Kidney capillary endothelial cell (primary cell): ENCODE measurements around the gene KRT12.

Source experiments
- DNase-seq: peaks from one replicate; pipeline ENCODE4 v3.0.0-alpha.2; 2018; ENCODE audit warnings: low spot score

The KRT12 gene

DNA sequence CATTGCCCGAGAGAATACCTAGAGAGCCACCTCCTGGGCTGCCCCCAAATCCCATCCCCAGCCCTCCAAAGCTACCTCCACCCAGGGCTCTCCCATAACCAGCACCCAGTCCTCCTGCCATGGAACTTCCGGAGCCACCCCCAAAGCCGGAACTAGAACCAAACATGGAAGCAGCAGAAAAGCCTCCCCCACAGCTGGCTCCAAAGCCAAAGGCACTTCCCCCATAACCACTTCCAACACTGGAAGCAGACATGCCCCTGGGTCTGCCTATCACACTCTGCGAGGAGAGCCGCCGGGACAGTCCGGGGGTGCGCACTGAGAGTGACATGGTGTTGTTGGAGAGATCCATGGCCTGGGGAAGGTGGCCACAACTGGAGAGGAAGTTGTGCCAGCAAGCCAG lies at the start of gene KRT12:
TSS of gene KRT12 (minus strand) at position 386 of the 400 bp plus-strand sequence. CDS start at position 349, 37 bp downstream.
- DNase-seq = no peak

DNA sequence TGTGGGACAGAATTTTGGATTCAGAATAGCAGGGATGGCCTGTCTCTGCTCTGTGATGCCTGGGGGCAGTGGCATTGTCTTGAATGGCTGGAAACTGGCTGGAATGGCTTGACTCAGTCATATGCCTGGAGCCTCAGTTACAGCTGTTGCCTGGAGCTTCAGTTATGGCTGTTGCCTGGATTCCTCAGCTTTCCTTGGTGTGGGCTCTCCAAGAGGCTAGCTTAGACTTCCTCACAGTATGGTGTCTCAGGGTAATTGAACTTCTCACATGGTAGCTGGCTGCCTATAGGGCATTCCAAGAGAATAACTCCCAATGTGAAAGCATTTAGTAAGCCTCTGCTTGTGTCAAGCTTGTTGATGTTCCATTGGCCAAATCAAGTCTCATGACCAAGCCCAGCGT lies 49.3 kb upstream of the KRT12 start:
- no peak for DNase-seq

DNA sequence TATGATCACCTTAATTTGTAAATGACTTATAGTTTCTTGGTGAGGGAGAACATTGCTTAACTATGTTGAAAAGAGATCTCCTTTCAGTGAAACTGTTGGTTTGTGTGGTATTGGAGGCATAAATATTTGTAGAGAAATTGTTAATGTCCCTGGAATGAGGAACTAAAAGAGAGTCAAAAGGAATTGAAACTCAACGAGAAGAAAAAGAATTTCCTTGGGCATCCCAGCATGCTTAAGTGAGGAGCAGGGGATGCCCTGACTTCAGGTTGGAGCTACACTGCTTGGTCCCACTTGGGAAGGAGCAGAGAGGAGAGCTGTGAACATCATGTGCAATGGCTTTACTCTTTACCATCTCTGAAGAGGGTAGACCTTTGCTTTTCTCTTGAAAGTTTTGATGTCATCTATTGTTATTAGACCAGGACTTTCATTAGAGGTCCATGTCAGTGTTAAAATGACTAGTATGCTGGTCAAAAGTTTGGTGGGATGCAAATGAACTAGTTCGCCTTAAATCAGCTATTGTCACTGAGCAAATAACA lies 48.8 kb upstream of the KRT12 start:
- no peak for DNase-seq

DNA sequence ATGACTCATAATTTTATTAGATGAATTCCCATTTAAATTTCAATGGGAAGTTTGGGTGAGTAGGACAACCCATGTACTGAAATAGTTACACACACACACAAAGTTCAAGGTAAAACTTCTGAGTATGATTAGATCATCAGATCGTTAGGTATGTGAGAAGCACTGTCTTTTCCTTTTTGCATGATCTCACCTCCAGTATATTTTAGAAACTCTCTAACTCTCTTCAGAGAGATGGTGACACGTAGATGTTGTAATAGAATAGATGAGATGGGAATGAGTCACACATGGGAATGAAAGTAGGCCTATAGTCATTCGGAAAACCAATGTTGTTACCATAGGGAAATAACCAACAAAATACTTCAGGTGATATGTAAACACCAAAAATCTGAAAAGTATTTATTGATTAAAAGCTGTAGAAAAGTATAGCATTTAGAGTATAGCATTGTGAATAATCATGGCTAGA lies 48.2 kb upstream of the KRT12 start:
- DNase-seq = peak; percentile 86

DNA sequence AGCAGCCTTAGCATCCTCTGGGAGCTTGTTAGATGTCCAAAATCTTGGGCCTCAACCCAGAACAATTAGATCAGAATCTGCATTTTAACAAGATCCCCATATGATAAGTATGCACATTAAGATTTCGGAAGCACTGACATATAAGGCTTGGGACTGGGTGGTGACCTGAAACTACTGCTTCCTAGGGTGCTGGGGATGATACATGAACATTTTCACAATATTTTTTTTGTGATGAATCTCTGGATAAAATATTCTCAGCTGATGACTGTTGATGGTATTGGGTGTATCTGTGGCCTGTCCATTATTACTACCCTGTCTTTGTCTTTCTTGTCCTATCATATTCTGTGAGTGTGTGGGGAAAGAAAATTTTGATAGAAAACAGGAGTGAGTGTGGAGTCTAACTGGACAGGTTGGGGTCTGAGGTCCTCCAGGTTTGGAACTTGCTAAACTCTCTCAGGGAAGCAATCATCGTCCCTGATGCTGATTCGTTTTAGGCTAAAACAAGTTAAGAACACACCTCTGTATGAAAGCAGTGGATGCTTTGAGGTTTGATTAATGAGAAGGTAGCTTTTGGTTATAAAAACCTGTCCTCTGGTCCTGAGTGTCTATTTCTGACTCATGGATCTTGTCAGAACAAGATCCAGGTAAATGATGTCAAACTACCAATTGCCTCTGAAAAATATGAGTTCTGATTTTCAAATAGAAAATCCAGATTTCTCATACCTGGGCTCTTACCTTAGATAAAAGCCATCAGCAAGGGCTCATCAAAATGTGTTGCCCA lies 47.2 kb upstream of the KRT12 start:
- no peak for DNase-seq

DNA sequence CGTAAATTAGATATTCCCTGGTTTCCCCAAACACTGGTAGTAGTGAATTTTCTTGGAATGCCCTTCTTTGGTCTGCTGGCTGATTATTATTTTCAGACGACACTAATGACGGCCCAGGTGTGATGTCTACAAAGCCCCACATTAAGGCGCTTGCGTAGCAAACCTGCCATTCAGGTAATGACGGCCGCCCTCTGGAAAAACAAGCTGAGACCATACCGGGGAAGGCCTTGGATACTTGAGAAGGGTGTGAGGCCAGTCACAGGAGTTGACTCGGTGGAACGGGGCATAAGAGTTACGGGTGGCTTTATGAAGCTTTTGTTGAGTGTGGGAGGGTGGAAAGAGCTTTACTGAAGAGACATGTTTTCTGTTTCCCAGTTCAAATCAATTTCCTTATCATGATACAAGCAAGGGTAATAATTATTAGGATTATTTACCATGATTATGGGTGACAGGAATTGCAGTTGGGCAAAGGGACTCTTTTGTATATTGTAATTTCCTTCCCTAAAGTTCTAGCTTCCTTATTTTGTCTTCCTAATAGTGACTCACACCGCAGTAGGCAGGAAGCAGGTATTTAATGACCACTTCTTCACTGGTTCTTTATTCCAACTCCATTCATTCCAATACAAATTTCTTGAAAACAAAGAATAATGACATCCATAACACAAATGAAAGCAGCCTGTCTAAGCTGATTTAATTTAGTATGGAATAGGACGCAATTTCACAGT lies 45.6 kb upstream of the KRT12 start:
- DNase-seq = peak; percentile 40

DNA sequence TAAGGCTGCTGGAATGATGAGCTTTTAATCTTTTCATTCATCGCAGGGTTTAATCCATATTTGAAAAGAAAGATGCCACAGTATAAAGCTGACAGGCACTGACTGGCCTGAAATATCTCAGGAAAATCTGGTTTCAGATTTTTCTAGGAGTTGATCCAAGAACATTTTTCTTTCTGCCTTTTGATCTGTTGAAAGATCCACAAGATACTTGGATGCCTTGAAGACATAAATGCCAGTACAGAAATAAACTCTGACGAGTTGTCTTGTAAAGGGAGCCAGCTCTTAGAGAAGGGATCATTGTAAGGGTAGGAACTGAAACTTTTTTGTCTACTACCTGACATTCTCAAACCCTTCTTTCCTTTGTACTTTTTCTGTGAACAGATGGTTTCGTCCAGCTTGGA lies 43.4 kb upstream of the KRT12 start:
- DNase-seq = no peak

DNA sequence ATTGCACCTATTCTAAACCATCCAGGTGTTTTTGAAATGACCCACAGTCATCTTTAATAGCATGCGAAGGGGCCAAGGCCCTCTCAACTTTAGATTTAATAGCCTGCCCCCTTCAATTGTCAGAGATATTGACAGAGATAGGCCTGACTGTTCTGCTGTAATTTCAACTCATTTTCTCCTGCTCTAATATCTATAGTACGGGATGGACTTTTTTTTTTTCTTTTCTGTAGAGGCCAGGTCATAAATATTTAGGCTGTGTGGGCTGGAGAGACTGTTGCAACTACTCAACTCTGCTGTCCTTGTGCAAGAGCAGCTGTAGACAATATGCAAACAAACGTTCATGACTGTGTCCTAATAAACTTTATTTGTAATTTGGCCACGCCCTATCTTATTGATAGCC lies 42.7 kb upstream of the KRT12 start:
- no peak for DNase-seq

DNA sequence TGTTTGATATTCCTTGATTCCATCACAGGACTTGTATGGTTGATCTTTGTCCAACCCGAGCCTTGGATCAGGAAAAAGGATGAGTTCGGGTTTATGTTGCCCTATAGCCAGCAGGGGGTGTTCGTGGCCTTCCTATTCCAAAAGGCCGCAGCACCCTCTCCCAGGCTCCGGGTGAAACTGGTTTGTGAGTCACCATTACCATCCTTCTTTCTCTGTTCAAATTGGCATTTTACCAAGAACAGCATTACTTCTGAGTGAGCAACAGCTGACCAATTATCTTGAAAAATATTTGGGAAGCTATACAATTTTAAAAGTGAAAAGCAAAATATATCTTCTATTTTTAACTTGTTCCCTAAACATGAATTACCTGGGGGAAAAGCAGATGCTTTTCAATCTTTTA lies 42.3 kb upstream of the KRT12 start:
- DNase-seq = peak; percentile 94

DNA sequence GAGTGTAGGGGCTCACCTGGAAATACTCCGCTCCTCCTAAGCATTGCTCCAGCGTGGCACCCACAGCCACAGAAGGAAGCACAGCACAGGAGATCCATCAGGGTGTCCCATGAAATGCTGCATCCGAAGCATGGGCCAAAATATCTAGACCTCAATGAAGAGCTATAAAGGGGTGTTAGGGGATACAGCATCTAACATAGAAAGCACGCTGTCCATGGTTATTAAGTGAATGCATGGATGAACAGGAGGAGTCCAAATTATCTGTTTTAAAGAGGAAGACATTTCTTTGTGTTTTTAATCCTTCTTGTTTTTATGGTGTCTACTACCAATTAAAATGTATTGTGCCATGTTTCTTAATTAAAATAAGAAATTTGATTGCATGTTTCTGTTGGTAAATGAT lies 39.6 kb upstream of the KRT12 start:
- DNase-seq = no peak

DNA sequence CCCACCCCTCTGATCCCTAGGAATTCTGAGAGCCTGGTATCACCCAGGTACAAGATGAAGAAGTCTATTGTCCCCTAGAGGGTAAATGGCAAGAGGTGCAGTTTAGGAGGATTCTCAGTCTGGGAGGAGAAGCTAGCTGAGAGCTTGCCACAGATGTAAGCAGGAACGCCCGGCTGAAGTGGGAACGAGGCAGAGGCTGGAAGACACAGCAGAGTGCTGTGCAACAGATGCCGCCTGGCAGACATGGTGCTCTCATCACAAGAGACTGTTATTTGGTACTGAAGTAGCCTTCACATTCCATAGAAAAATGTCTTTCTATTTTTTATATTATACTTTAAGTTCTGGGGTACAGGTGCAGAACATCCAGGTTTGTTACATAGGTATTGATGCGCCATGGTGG lies 38.3 kb upstream of the KRT12 start:
- no peak for DNase-seq

DNA sequence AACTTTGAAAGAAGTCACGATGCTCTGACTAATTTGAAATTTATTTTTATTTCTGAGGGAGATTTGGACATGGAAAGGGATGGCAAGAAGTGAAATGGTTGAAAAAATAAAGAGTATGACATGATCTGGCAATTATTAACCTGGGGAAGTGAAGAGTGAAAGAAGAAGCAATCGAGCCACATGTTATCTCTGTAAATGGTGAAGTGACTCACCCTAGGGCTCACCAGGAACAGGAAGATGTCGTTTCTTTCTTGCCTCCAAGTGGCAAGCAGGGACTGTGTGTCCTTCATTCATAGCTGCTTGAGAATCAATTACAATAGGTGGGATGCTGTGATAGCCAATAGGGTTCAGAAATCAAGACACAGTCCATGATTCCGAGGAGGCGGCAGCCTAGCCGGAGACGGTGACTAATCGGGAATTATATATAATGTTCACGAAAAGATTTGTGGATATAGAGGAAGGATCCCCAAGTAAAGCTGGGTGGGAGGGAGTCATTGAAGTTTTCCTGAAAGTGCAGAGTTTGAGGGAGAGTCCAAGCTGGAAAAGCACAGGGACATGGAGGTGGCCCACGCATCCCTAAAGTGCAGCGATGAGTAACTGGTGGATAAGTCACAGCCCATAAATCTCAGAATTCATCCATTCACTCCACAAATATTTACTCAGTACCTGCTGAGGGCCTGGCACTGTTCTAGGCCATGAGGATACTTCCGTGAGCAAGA lies 36.3 kb upstream of the KRT12 start:
- no peak for DNase-seq

DNA sequence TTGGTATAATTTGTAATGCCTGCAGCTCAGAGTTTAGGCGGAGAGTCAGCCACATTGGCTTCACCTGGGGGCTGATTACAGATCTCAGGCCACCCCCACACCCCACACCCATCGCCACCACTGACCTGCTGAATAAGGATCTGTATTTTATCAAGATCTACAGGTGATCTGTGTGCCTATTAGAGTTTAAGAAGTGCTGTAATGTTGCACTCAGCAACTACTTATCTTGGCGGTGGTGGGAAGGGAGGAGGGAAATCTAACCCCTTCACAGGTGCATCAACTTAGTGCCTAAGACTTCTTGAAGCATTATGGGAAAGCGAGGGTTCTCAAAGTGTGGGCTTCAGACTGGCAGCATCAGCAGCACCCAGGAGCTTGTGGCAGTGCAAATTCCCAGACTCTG lies 35.5 kb upstream of the KRT12 start:
- no peak for DNase-seq

DNA sequence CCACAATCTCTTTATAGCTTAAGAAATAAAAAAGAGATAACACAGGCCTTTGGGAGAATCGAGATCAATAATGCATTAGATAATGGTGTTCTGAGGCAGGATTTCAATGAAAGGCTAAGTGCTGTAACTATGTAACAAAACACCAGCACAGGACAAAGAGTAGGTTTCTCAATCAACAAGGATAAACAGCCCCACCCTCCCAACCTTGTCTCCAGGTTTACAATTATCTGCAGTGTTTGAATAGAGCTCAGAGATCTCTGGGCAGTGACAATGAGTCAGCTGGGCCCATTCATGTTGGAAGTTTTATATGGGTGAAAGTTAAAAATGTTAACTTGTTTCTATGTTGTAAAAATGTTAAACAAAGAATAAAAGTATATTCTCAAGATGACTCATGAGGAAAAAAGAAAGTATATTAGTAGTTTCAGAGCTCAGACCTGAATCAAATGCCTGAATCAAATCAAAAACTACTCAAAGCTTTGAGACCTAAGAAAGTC lies 35.0 kb upstream of the KRT12 start:
- DNase-seq = no peak

DNA sequence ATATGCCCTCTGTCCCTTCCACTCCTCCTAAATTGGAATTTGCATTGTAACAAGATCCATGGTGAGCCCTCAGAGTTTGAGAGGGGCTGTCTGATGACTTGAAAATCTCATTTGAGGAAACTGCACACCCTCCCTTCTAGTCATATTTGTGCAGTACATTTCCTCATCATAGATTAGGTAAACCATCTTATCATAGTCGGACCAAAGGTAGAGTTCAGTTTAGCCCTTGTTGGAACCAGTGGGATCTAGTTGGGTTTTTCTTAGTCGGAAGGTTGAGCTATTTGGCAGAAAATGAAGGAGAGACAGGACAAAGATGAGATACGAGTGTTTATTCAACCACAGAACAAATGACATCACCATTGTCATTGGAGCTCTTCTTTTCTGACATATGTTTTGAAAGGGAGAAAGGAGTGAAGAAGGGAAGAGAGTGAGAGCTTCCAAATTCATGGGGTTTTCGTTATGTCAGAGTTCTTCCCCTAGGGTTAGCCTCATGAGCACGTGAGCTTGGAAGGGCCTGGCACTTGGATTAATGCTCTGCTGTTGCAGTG lies 33.9 kb upstream of the KRT12 start:
- no peak for DNase-seq

DNA sequence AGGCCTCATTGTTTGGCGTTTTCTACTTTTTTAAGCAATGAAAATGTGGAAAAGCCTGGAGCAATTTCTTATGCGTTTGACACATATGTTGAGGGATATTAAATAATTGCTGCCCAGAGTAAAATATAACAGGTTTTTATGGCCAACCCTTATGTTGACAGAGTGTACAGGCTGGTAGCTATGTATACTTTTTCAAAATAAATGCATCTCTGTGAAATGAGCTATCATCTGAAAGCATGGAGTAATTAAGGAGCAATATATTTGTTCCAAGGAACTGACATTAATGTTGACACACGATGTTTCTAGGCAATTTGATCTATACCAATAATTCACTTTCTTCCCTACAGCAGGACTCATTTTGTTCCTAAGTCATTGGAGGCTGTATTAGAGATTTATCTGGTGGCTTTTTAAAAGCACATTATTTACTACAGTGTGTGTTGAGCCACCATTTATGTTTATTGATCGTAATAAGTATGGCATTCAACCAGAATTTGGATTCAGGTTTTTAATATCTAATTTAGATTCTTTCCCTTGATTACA lies 30.0 kb upstream of the KRT12 start:
- DNase-seq = no peak

DNA sequence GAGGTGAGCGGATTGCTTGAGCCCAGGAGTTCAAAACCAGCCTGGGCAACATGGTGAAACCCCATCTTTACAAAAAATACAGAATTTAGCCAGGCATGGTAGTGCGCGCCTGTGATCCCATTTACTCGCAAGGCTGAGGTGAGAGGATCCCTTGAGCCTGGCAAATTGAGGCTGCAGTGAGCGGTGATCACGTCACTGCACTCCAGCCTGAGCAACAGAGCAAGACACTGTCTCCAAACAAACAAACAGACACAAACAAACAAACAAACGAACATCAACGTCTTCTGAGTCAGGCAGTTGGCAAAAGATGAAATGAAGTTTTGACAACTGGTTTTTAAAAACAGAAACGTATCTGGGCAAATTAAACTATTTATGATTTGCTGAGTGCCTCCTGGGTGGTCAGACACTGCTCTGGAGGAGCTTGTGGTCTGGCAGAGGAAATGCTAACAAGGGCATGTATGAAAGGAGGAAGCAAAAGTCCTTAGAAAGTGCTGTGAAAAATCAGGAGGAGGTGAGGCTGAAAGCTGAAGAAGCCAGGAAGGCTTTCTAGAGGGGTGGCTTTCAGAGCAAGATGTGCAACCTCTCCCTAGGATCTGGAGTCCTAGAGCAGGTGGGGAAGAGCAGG lies 28.2 kb upstream of the KRT12 start:
- no peak for DNase-seq

DNA sequence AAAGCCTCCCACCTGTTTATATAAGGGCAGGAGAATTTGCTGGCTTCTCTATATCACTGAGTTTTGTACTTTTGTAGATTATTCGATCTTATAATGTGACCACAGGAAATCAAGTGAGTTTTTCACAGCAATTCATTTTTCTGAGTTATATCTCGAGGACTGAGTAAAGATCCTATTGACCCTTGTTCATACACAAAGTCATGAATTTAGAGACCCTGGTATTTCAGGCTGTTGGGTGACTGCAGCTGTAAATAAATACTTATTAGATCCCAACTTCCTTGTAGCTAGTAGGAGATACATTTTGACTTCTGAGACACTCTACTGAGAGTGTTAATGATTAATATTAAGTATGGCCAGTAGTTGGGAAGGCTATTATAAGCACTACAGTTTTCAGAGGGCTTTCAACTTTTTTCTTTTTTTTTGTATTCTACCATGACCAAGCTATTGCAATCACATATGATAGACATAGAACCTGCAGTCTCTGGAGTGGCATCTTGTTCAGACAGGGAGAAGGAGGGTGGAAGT lies 21.2 kb upstream of the KRT12 start:
- DNase-seq = no peak

DNA sequence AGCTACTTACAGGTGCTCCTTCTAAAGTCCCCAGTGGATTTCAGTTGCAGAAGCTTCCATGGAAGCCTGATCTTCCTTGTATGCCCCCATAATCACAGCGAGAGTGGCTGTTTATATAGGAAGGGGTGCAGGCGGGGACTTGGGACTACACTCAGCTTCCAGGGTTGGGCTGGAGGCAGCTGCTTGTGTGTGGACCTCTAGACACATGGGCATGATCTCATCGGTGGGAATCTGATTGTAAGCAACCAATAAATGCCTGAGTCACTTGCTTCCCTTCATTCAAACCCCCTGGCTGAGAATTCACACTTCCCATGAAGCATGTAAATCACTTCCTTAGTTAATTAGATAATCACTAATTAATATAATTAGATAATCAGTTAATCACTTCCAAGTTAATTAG lies 19.1 kb upstream of the KRT12 start:
- DNase-seq = peak; percentile 25

DNA sequence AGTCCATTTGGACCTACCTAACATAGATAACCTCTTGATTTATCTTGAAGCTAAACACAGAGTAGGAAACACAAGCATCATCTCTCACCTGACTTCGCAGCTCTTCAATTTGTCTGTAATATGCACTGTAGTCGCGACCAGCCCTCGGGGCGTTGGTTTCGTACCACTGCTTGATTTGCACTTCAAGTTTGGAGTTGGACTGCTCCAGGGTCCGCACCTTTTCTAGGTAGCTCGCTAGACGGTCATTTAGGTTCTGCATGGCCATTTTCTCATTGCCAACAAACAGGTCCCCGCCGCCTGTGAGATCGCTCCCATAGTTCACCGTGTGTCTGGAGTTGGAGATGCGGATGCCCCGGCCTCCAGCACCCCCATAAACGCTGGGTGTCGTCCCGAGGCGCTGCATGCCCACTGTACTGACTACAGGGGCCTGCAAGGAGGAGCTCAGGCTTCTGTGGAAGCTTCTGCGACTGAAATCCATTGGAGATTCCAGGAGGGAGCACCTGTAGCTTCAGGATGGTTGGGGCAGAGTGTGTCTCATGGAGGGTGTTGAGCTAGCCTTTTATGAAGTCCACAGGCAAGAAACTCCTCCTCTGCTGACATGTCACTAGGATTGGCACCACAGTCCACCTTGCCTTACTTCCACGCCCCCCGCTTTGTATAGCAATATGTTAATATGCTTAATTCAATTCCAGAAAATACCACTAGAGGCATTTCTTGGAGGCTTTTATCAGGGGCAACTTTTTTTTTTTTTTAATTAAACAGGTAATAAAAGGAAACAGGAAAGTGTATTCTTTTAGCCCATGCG lies 17.9 kb upstream of the KRT12 start, which contains the start of gene KRT20:
TSS of gene KRT20 (minus strand) at position 535 of the 805 bp plus-strand sequence. CDS start at position 478, 57 bp downstream.
- no peak for DNase-seq
